ENCODE measurements around the gene RTL10.

GRCh38 chr22:19867617-19868016, 12.9 kb upstream of the RTL10 start:
- TF ChIP-seq MXI1 (IDR thresholded peaks at IDR 0.05; ENCODE audit: low read depth, low read length), result no peak
- no peak for TF ChIP-seq POLR2AphosphoS5 (IDR thresholded peaks at IDR 0.05; ENCODE audit: low read depth, low read length)
- TF ChIP-seq CTCF (IDR thresholded peaks at IDR 0.05), result no peak
- TF ChIP-seq FOXJ3 (CRISPR knock-in tag; IDR thresholded peaks at IDR 0.05), result no peak
- no peak for TF ChIP-seq NRF1 (IDR thresholded peaks at IDR 0.05; ENCODE audit: low read depth, low read length)
- no peak for TF ChIP-seq ZBTB33 (IDR thresholded peaks at IDR 0.05; ENCODE audit: borderline replicate concordance, low read depth)
- no peak for TF ChIP-seq RAD21 (IDR thresholded peaks at IDR 0.05; ENCODE audit: low read length)
- no peak for TF ChIP-seq TCF12 (IDR thresholded peaks at IDR 0.05)
- TF ChIP-seq REST (IDR thresholded peaks at IDR 0.05; ENCODE audit: low read depth, low read length), result no peak
- no peak for TF ChIP-seq RFX5 (IDR thresholded peaks at IDR 0.05; ENCODE audit: low read length)
- TF ChIP-seq YY1 (IDR thresholded peaks at IDR 0.05; ENCODE audit: low read depth), result no peak
- no peak for TF ChIP-seq NFIC (IDR thresholded peaks at IDR 0.05; ENCODE audit: borderline replicate concordance)
